H1 (cell line): ENCODE data around the gene ALOX5AP. TPM values are rescaled to one million over a fixed set of nuclear protein-coding genes. Genes with fewer than 3 reads are reported as not detected.

Source experiments
- ATF2 ChIP-seq: IDR thresholded peaks from 2 replicates; pipeline ENCODE4 v1.6.1; 2012; ENCODE audit warnings: low read length, inconsistent platforms
- NRF1 ChIP-seq: IDR thresholded peaks from 2 replicates; pipeline ENCODE4 v1.6.1; 2011; ENCODE audit warnings: mild to moderate bottlenecking, low read depth, low read length, improper control_type of control experiment
- POU5F1 ChIP-seq: IDR thresholded peaks from 2 replicates; pipeline ENCODE4 v1.6.1; 2011; ENCODE audit warnings: low read depth, mild to moderate bottlenecking, low read length, moderate library complexity
- RAD21 ChIP-seq, 2 experiments: IDR thresholded peaks in 1 of 2; conservative IDR thresholded peaks in 1 of 2; 2 replicates each; pipeline ENCODE4 v1.6.1; 2011; ENCODE audit warnings: low read depth in 2 of 2, low read length in 2 of 2, improper control_type of control experiment in 1 of 2, inconsistent platforms in 1 of 2, mild to moderate bottlenecking in 1 of 2, moderate library complexity in 1 of 2
- RBBP5 ChIP-seq: IDR thresholded peaks from 2 replicates; pipeline ENCODE4 v1.7.1; 2012; ENCODE audit warnings: low read depth, mild to moderate bottlenecking, inconsistent platforms, low read length, moderate library complexity, borderline replicate concordance
- SIX5 ChIP-seq: IDR thresholded peaks from 2 replicates; pipeline ENCODE4 v1.6.1; 2011; ENCODE audit warnings: mild to moderate bottlenecking, low read depth, low read length
- polyA plus RNA-seq, 7 experiments: library from polyadenylated mRNA; depleted of rRNA in 3 of 7; stranded (reverse) in 5 of 7; unstranded in 2 of 7; fragments of >200 nt in 5 of 7; fragments of 200-250 nt in 2 of 7; gene quantifications; 1 replicate in 5 of 7; 2 replicates in 1 of 7; 4 replicates in 1 of 7; pipeline versions ENCODE4 v1.2.1 to v1.2.3, GENCODE V29; 2011 to 2013; ENCODE audit warnings: missing spikeins in 2 of 7, mixed read lengths in 2 of 7
- total RNA-seq: library from RNA; stranded (reverse); fragmentation: NEBNext Ultra II Directional; extraction: Animal tissue kit (Norgen Biotek cat#: 25700); gene quantifications from 2 replicates; pipeline ENCODE4 v1.2.1, GENCODE V29; 2021

Gene ALOX5AP
- total and polyA plus RNA-seq, 2 of the 8 experiments (the other 6 are each of a cell fraction or from before 2014, with no cell fraction given): not detected

- TF ChIP-seq NRF1: no peak
- TF ChIP-seq RAD21 (IDR thresholded peaks at IDR 0.05 in 1 of 2, conservative IDR thresholded peaks at IDR 0.05 in 1 of 2; ENCODE audit: low read depth in 2 of 2, low read length in 2 of 2): no peak
- TF ChIP-seq ATF2: no peak
- no peak for TF ChIP-seq POU5F1
- TF ChIP-seq RBBP5: no peak
- no peak for TF ChIP-seq SIX5
- TF ChIP-seq, all 59 proteins: peak for 0
Observed at GRCh38 chr13:30736461-30737320, 1.3 kb downstream of the ALOX5AP start (continued).
